ENCODE results near the gene SNX6.
"Not testable (repeated sequence)": the region's sequence is repeated elsewhere in the genome, so short reads cannot be mapped to it uniquely, and the experiment has no call there.

DNA sequence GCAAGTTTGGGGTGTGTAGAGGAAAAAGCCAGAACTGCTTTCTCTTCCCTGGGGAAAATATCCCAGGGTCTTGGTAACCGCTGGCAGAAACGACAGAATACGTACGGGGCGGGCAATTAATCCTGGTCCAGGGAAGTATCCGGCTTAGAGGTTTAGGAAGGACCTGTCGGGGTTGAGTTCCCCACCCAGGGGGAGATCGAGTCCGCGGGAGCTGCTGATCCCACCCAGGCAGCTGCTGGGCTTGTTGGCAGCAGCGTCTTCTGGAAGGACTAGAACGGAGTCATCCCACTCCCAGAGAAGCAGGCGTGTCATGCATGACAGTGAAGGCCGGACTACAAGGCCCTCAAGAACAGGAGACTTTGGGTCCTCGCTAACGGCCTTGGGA, 82.8 kb downstream of the SNX6 start:
- not testable (repeated sequence) for TF ChIP-seq CTCF, EZH2phosphoT487 (IDR thresholded peaks at IDR 0.05)

Data from neural progenitor cell (in vitro differentiated cells).